Liver (tissue), 9 donors: ENCODE data around the gene DOCK11. TPM values are rescaled to one million over a fixed set of nuclear protein-coding genes. Genes with fewer than 3 reads are reported as not detected.

Experiments
- DNase-seq: peaks from one replicate; pipeline ENCODE4 v3.0.0-alpha.2; 2017; ENCODE audit warnings: low spot score
- H3K27ac ChIP-seq, 2 donors: one replicate each; pipeline ENCODE4 v1.7.0; 2013; ENCODE audit warnings: inconsistent platforms in 2 of 2, low read length in 2 of 2, control low read depth in 1 of 2, low read depth in 1 of 2, mild to moderate bottlenecking in 1 of 2
- H3K27me3 ChIP-seq, 4 donors: one replicate each; pipeline versions ENCODE4 v1.6.1 to v1.7.0; 2013; ENCODE audit warnings: low read length in 3 of 4, inconsistent platforms in 1 of 4, mild to moderate bottlenecking in 1 of 4, moderate library complexity in 1 of 4; ENCODE audit not compliant: control insufficient read depth in 4 of 4, insufficient read depth in 4 of 4
- H3K36me3 ChIP-seq, 4 donors: one replicate each; pipeline versions ENCODE4 v1.6.1 to v1.7.0; 2013; ENCODE audit warnings: low read length in 3 of 4, mild to moderate bottlenecking in 3 of 4, low read depth in 1 of 4, moderate library complexity in 1 of 4; ENCODE audit not compliant: control insufficient read depth in 4 of 4, insufficient read depth in 3 of 4
- H3K4me1 ChIP-seq, 4 donors: one replicate each; pipeline versions ENCODE4 v1.6.1 to v1.7.0; 2013; ENCODE audit warnings: low read length in 3 of 4, mild to moderate bottlenecking in 3 of 4, moderate library complexity in 1 of 4; ENCODE audit not compliant: control insufficient read depth in 4 of 4, insufficient read depth in 4 of 4
- H3K4me3 ChIP-seq, 3 donors: one replicate each; pipeline versions ENCODE4 v1.6.1 to v1.7.0; 2013; ENCODE audit warnings: low read length in 3 of 3, control low read depth in 1 of 3, low read depth in 1 of 3, mild to moderate bottlenecking in 1 of 3
- H3K9ac ChIP-seq, 2 donors: one replicate each; pipeline ENCODE4 v1.7.0; 2013; ENCODE audit warnings: low read length in 2 of 2, mild to moderate bottlenecking in 2 of 2, moderate library complexity in 2 of 2, control low read depth in 1 of 2, low read depth in 1 of 2
- H3K9me3 ChIP-seq, 4 donors: one replicate each; pipeline versions ENCODE4 v1.6.1 to v1.7.0; 2013; ENCODE audit warnings: low read length in 3 of 4; ENCODE audit not compliant: control insufficient read depth in 4 of 4
- ATF3 ChIP-seq: IDR thresholded peaks from 2 replicates; pipeline ENCODE4 v1.6.1; 2016; ENCODE audit warnings: antibody characterized with exemption
- CTCF ChIP-seq: fragments of 150-350 bp; IDR thresholded peaks from 2 replicates; pipeline ENCODE4 v1.5.1; 2017; ENCODE audit warnings: improper control_type of control experiment, low read depth, low read length; ENCODE audit not compliant: missing input control
- EGR1 ChIP-seq, 2 donors: IDR thresholded peaks; 2 replicates each; pipeline ENCODE4 v1.6.1; 2016 to 2018; ENCODE audit warnings: antibody characterized with exemption in 2 of 2, low read depth in 2 of 2
- FOXA1 ChIP-seq: IDR thresholded peaks from 2 replicates; pipeline ENCODE4 v1.6.1; 2016; ENCODE audit warnings: antibody characterized with exemption
- FOXA2 ChIP-seq: IDR thresholded peaks from 2 replicates; pipeline ENCODE4 v1.6.1; 2016; ENCODE audit warnings: antibody characterized with exemption
- HNF4A ChIP-seq, 2 donors: conservative IDR thresholded peaks; 2 replicates each; pipeline ENCODE4 v1.6.1; 2016; ENCODE audit warnings: antibody characterized with exemption in 2 of 2, mild to moderate bottlenecking in 2 of 2
- HNF4G ChIP-seq: IDR thresholded peaks from 2 replicates; pipeline ENCODE4 v1.6.1; 2016; ENCODE audit warnings: antibody characterized with exemption
- MAX ChIP-seq: IDR thresholded peaks from 2 replicates; pipeline ENCODE4 v1.6.1; 2016; ENCODE audit warnings: antibody characterized with exemption
- NR2F2 ChIP-seq: IDR thresholded peaks from 2 replicates; pipeline ENCODE4 v1.6.1; 2016; ENCODE audit warnings: antibody characterized with exemption
- RAD21 ChIP-seq, 2 donors: IDR thresholded peaks; 2 replicates each; pipeline ENCODE4 v1.6.1; 2016; ENCODE audit warnings: antibody characterized with exemption in 2 of 2, mild to moderate bottlenecking in 2 of 2
- REST ChIP-seq: IDR thresholded peaks from 2 replicates; pipeline ENCODE4 v1.6.1; 2016; ENCODE audit warnings: antibody characterized with exemption, mild to moderate bottlenecking
- RXRA ChIP-seq, 2 donors: IDR thresholded peaks; 2 replicates each; pipeline ENCODE4 v1.6.1; 2017 to 2018; ENCODE audit warnings: antibody characterized with exemption in 2 of 2, mild to moderate bottlenecking in 1 of 2
- SP1 ChIP-seq: IDR thresholded peaks from 2 replicates; pipeline ENCODE4 v1.6.1; 2018; ENCODE audit warnings: antibody characterized with exemption, mild to moderate bottlenecking
- TAF1 ChIP-seq: conservative IDR thresholded peaks from 2 replicates; pipeline ENCODE4 v1.6.1; 2016; ENCODE audit warnings: antibody characterized with exemption, mild to moderate bottlenecking
- YY1 ChIP-seq: IDR thresholded peaks from 2 replicates; pipeline ENCODE4 v1.6.1; 2016; ENCODE audit warnings: antibody characterized with exemption, mild to moderate bottlenecking
- ZBTB33 ChIP-seq: IDR thresholded peaks from 2 replicates; pipeline ENCODE4 v1.6.1; 2016; ENCODE audit warnings: antibody characterized with exemption
- WGBS: extraction: QIAGEN DNeasy Blood & Tissue Kit; methylation state at CpG from one replicate; pipeline ENCODE4 v1.1.7; 2013; 5-methylcytosine and 5-hydroxymethylcytosine counted together
- polyA plus RNA-seq, 2 donors: library from polyadenylated mRNA; stranded (reverse) in 1 of 2; unstranded in 1 of 2; fragments of 200-250 nt in 1 of 2; fragments of >200 nt in 1 of 2; fragmentation: Nextera tagmentation in 1 of 2; extraction: Ambion mirVana in 1 of 2; gene quantifications; one replicate each; pipeline versions ENCODE4 v1.2.1 to v1.2.3, GENCODE V29; 2013 to 2015
- total RNA-seq, 2 donors: library from RNA; depleted of rRNA; stranded (reverse); fragments of >200 nt; gene quantifications; one replicate each; pipeline ENCODE4 v1.2.3, GENCODE V29; 2014
- donor health status: healthy.
- donor health status: healthy.
- donor health status: healthy.
- donor health status: healthy.
- donor health status: healthy.

Gene DOCK11
- total and polyA plus RNA-seq, 4 donors: 1.3 to 9.3 (median 3.7) TPM

GRCh38 chrX:118554511-118554910, 58.9 kb downstream of the DOCK11 start:
- Histone ChIP-seq H3K9ac (no peak overlapping the region), H3K4me1 (no peaks in the 10 kb centered on the region), H3K27ac (no peak overlapping the region), H3K27me3 (no peaks in the 10 kb centered on the region), H3K36me3 (peaks cover 0 to 3% (median 0%) of the 10 kb centered on the region in 4 donors), H3K9me3 (no peaks in the 10 kb centered on the region), H3K4me3 (no peak overlapping the region)
- WGBS: 90% methylated on average over 2 of the region's 2 CpGs
- no peak for DNase-seq
- no peak for TF ChIP-seq ZBTB33
- no peak for TF ChIP-seq HNF4A (conservative IDR thresholded peaks at IDR 0.05)
- no peak for TF ChIP-seq MAX
- TF ChIP-seq REST: no peak
- TF ChIP-seq RAD21 (IDR thresholded peaks at IDR 0.05): no peak
- no peak for TF ChIP-seq FOXA2

- Histone ChIP-seq H3K4me3 (no peak overlapping the region), H3K4me1 (no peaks in the 10 kb centered on the region), H3K27ac (no peak overlapping the region), H3K9ac (no peak overlapping the region), H3K27me3 (no peaks in the 10 kb centered on the region), H3K36me3 (peaks cover 0 to 3% (median 0%) of the 10 kb centered on the region in 4 donors), H3K9me3 (no peaks in the 10 kb centered on the region)
- DNase-seq: no peak
- TF ChIP-seq FOXA2 (no peak), RXRA (IDR thresholded peaks at IDR 0.05) (no peak), CTCF (no peak), FOXA1 (no peak), EGR1 (IDR thresholded peaks at IDR 0.05; ENCODE audit: low read depth in 2 of 2) (no peak)
Measured at GRCh38 chrX:118558926-118559325, 63.3 kb downstream of the DOCK11 start.

- H3K9ac ChIP-seq: no peak overlapping the region
- no peak for DNase-seq
- no peak overlapping the region for H3K27ac ChIP-seq
- no peaks in the 10 kb centered on the region for H3K27me3 ChIP-seq
- H3K4me1 ChIP-seq: no peaks in the 10 kb centered on the region
- peaks cover 0 to 3% (median 0%) of the 10 kb centered on the region in 4 donors for H3K36me3 ChIP-seq
- no peak for TF ChIP-seq ZBTB33
- TF ChIP-seq ATF3: no peak
- TF ChIP-seq SP1: no peak
- TF ChIP-seq NR2F2: no peak
- no peak for TF ChIP-seq RXRA (IDR thresholded peaks at IDR 0.05)
- TF ChIP-seq RAD21 (IDR thresholded peaks at IDR 0.05): no peak
- no peak for TF ChIP-seq YY1
- TF ChIP-seq MAX: no peak
- no peak for TF ChIP-seq EGR1 (IDR thresholded peaks at IDR 0.05; ENCODE audit: low read depth in 2 of 2)
- TF ChIP-seq TAF1: no peak
- no peak for TF ChIP-seq FOXA2
- TF ChIP-seq HNF4G: no peak
- H3K9me3 ChIP-seq: no peaks in the 10 kb centered on the region
- no peak overlapping the region for H3K4me3 ChIP-seq
- 35% methylated on average over 1 of the region's 1 CpG for WGBS
Measured at GRCh38 chrX:118560489-118560888, 64.9 kb downstream of the DOCK11 start.
